Epithelial cell of esophagus (primary cell): Measurements from ENCODE around the gene SLC27A4.

Experiments
- DNase-seq: peaks from one replicate; pipeline ENCODE4 v3.0.0; 2010; ENCODE audit warnings: low read depth
- H3K4me3 ChIP-seq: 2 replicates; pipeline ENCODE4 v1.5.1; 2011; ENCODE audit warnings: mild to moderate bottlenecking, low read length, control low read depth
- TF ChIP-seq, protein P1 (sequence below): IDR thresholded peaks from 2 replicates; pipeline ENCODE4 v1.5.1; 2011; ENCODE audit warnings: low read depth, mild to moderate bottlenecking, low read length, control low read depth, inconsistent platforms; ENCODE audit not compliant: insufficient read depth; ENCODE audit errors: missing control alignments

SLC27A4 gene

DNA sequence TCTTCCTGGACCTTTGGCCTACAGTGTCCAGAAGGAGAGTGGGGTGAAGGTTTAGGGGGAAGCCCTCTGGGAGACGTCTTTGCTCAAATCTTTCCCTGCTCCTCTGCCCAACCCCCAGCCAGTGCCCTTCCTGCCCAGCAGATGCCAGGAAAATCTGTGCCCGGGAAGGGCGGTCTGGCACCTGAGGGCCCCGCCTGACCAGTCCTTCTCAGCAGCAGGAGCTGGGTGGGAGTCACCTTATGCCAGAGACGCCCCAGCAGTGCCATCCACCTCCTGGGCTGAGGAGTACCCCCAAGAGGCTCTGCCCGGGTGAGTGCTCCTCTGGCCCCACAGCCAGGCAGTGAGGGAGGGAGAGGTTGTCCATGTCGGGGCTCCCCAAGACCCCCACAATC lies 65.4 kb downstream of the SLC27A4 start:
- TF ChIP-seq, protein P1, sequence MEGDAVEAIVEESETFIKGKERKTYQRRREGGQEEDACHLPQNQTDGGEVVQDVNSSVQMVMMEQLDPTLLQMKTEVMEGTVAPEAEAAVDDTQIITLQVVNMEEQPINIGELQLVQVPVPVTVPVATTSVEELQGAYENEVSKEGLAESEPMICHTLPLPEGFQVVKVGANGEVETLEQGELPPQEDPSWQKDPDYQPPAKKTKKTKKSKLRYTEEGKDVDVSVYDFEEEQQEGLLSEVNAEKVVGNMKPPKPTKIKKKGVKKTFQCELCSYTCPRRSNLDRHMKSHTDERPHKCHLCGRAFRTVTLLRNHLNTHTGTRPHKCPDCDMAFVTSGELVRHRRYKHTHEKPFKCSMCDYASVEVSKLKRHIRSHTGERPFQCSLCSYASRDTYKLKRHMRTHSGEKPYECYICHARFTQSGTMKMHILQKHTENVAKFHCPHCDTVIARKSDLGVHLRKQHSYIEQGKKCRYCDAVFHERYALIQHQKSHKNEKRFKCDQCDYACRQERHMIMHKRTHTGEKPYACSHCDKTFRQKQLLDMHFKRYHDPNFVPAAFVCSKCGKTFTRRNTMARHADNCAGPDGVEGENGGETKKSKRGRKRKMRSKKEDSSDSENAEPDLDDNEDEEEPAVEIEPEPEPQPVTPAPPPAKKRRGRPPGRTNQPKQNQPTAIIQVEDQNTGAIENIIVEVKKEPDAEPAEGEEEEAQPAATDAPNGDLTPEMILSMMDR = no peak
- DNase-seq = no peak
- no peak overlapping the region for H3K4me3 ChIP-seq

DNA sequence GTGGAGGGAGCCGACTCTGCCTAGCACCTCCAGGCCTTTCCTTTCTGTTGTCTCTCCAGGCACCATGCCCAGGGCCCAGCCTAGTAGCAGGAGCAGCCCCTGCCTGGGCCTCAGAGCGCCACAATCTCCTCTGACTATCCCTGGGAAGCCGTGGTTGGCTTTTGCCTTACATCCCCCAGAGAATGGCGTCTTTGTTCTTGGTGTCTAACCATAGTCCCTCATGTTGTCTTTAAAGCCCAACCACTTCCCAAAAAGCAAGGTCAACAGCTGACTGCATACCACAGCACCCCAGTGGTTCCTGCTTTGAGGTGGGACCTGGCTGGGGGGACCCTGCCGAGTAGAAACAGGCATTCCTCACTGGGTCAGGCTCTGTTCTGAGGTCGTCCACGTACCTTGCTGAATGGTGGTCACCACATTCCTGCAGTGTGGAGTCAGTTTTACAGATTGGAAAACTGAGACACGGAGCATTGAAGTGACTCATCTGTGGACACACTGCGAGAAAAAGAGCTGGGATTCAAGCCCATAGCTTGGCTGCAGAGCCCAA lies 66.6 kb downstream of the SLC27A4 start:
- DNase-seq = no peak
- TF ChIP-seq, protein P1 = no peak
- no peak overlapping the region for H3K4me3 ChIP-seq

DNA sequence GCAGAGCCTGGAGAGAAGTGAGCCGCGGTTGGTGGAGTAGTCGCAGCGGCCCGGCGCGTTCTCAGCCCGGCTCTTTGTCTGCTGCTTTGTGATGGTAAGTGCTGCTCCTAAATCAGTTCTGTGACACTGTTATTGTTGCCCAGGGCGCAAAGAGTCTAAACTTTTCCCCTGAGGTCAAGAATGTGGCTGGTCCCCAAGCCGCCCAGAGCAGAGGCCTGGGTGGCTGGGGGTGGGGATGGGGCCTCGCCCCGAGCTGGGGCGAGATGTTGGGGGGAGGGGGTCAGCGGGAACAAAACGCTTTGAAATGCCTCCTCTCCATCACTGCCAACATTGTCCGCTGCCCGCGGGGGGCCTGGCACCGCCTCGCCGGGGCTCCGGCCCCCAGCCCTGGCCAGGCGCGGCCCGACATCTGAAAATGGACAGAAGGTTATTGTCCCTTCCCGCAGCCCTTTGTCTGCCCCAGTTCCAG lies 68.7 kb downstream of the SLC27A4 start:
- no peak overlapping the region for H3K4me3 ChIP-seq
- TF ChIP-seq, protein P1 = no peak
- no peak for DNase-seq

DNA sequence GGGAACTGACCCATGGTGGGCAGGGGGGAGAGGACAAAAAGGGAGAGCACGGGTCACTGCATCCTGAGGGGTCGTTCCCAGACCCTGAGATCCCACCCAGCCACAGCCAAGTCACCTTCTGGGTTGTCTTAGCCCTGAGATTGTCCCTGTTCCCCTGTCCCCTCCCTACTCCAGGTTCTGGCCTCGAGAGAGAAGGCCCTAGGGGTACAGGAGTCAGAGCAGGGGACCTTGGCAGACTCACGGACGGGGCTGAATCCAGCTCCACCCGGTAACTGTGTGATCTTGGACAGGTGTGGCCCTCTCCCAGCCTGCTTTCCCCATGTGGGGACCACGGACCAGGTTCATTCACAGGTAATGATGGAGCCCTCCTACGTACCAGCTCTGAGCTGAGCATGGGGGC lies 69.1 kb downstream of the SLC27A4 start:
- no peak overlapping the region for H3K4me3 ChIP-seq

DNA sequence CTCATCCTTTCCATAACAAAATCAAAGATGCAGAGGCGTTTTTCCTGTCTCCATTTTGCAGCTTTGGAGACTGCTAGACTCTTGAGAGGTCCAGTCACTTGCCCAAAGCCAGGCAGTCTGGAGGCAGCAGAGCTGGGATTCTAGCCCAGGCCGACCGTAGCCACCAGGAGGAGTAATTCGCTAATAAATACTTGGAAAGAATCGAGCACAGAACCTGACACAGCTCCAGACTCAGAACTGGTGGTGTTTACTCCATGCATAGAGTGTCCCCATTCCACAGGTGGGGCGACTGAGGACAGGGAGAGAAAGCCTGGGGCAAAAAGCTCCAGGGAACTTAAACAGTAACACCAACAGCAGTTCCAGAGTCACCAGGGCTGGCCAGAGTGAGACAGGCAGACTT lies 69.7 kb downstream of the SLC27A4 start:
- TF ChIP-seq, protein P1 = peak; percentile 44
- no peak overlapping the region for H3K4me3 ChIP-seq
- no peak for DNase-seq

More for the DNA sequence above, 69.1 kb downstream of the SLC27A4 start:
- TF ChIP-seq, protein P1 = no peak
- DNase-seq = no peak
